Astrocyte of the spinal cord (primary cell): ENCODE data around the gene AK5.
A peak's percentile ranks its signal among the peaks of the same experiment; 100 is the strongest.
"Not testable (repeated sequence)": the region's sequence is repeated elsewhere in the genome, so short reads cannot be mapped to it uniquely, and the experiment has no call there.

Source experiments
- DNase-seq: peaks from one replicate; pipeline ENCODE4 v3.0.0; 2011; ENCODE audit warnings: low read depth, low spot score
- H3K4me3 ChIP-seq: 2 replicates; pipeline ENCODE4 v1.5.1; 2011; ENCODE audit warnings: low read depth, mild to moderate bottlenecking, low read length, moderate library complexity
- CTCF ChIP-seq: IDR thresholded peaks from 2 replicates; pipeline ENCODE4 v1.5.1; 2012; ENCODE audit warnings: low read depth, mild to moderate bottlenecking, low read length, inconsistent platforms
- in situ Hi-C: cut with HindIII; loops from 2 replicates; pipeline ENCODE4 v1.10.0; 2017; ENCODE audit warnings: low sequenced_read_pairs

AK5 gene

GRCh38 chr1:77292551-77292950 lies 10.7 kb downstream of the AK5 start:
- in situ Hi-C loops: no loop called here
- no peak overlapping the region for H3K4me3 ChIP-seq
- no peak for TF ChIP-seq CTCF
- DNase-seq: no peak

GRCh38 chr1:77300566-77300965 lies 18.7 kb downstream of the AK5 start:
- no peak for TF ChIP-seq CTCF
- DNase-seq: no peak
- no peak overlapping the region for H3K4me3 ChIP-seq
- in situ Hi-C loops: no loop called here

GRCh38 chr1:77303387-77303786 lies 21.6 kb downstream of the AK5 start:
- DNase-seq: no peak
- in situ Hi-C loops: no loop called here
- no peak for TF ChIP-seq CTCF
- H3K4me3 ChIP-seq: no peak overlapping the region

- DNase-seq: no peak
- in situ Hi-C loops: no loop called here
- TF ChIP-seq CTCF: no peak
- H3K4me3 ChIP-seq: no peak overlapping the region
These were observed 27.2 kb downstream of the AK5 start for GRCh38 chr1:77308889-77309621.

GRCh38 chr1:77310924-77311323 lies 29.1 kb downstream of the AK5 start:
- no peak for TF ChIP-seq CTCF
- DNase-seq: no peak
- in situ Hi-C loops: no loop called here
- H3K4me3 ChIP-seq: no peak overlapping the region

GRCh38 chr1:77312364-77312763 lies 30.5 kb downstream of the AK5 start:
- H3K4me3 ChIP-seq, in situ Hi-C loops, DNase-seq: not testable (repeated sequence)

- peak; percentile 40 for TF ChIP-seq CTCF
- H3K4me3 ChIP-seq: no peak overlapping the region
- DNase-seq: no peak
- in situ Hi-C loops: no loop called here
These were observed 31.7 kb downstream of the AK5 start for GRCh38 chr1:77313491-77313890.
